LNCAP (cell line): Measurements from ENCODE around the gene EFCAB14.

Source experiments
- TF ChIP-seq, protein P1 (sequence below): fragments of 450-650 bp; IDR thresholded peaks from 2 replicates; pipeline ENCODE4 v1.5.1; 2017; ENCODE audit warnings: mild to moderate bottlenecking

The EFCAB14 gene, protein sequence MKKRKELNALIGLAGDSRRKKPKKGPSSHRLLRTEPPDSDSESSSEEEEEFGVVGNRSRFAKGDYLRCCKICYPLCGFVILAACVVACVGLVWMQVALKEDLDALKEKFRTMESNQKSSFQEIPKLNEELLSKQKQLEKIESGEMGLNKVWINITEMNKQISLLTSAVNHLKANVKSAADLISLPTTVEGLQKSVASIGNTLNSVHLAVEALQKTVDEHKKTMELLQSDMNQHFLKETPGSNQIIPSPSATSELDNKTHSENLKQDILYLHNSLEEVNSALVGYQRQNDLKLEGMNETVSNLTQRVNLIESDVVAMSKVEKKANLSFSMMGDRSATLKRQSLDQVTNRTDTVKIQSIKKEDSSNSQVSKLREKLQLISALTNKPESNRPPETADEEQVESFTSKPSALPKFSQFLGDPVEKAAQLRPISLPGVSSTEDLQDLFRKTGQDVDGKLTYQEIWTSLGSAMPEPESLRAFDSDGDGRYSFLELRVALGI

DNA sequence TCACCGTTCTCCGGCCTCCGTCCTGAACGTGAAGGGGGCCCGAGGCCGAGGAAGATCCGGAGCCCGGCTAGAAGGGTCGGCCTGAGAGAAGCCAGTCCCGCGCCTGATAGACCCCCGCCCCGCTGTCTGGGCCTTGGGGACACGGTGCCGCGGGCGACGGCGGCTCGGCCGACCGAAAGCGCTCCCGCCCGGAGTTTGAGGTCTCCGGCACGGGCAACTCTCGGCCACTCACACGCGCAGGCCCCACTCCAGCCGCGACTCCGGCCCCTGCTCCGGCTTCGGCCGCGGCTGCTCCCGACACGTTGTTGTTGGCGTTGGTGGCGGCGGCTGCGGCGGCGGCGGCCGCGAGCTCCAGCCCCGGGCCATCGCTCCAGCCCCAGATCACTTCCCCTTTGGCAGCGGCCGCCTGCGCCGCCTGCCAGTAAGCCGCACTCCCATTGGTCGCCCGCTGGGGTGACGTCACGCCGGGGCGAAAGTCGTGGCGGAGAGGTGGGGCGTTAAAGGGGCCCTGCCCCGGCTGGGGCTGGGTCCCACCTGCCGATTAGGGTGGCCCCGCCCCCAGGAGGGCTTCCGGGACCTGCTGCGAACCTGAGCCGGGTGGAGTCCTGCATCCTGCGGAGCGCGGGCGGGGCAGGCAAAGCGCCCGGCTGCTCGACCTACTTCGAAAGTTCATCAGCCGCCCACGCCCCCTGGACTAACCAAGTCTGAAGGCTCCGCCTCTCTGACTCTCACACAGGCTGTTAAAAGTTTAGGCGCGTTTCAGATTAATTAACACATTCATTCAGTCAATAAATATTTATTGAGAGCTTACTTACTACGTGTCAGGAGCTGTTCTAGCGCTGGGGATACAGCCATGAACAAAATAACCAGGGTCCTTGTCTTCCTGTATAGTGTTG is at the start of gene EFCAB14:
Gene EFCAB14 (minus strand): TSS at position 388 of the 896 bp plus-strand sequence. CDS start 1,027 bp downstream, outside the sequence.
- TF ChIP-seq, protein P1, sequence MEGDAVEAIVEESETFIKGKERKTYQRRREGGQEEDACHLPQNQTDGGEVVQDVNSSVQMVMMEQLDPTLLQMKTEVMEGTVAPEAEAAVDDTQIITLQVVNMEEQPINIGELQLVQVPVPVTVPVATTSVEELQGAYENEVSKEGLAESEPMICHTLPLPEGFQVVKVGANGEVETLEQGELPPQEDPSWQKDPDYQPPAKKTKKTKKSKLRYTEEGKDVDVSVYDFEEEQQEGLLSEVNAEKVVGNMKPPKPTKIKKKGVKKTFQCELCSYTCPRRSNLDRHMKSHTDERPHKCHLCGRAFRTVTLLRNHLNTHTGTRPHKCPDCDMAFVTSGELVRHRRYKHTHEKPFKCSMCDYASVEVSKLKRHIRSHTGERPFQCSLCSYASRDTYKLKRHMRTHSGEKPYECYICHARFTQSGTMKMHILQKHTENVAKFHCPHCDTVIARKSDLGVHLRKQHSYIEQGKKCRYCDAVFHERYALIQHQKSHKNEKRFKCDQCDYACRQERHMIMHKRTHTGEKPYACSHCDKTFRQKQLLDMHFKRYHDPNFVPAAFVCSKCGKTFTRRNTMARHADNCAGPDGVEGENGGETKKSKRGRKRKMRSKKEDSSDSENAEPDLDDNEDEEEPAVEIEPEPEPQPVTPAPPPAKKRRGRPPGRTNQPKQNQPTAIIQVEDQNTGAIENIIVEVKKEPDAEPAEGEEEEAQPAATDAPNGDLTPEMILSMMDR, result no peak

DNA sequence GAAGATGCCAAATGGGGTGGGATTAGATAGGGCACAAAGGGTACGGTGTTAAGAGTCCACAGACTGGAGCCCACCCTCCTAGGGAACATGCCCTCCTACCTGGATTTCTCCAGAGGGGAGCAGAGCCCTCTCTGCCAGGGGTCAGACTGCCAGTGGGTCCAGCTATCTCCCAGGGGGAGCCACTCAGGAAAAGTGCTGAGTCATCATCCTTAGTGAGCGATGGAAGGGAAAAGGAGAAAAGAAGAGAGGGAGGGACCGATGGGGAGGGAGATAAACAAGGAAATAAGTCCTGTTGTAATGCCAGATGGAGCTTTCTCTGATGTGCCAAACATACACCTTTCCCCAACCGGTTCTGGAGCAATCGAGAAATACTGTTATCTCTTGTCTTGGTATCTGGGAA is 49.5 kb upstream of the EFCAB14 start:
- TF ChIP-seq, protein P1, result no peak

DNA sequence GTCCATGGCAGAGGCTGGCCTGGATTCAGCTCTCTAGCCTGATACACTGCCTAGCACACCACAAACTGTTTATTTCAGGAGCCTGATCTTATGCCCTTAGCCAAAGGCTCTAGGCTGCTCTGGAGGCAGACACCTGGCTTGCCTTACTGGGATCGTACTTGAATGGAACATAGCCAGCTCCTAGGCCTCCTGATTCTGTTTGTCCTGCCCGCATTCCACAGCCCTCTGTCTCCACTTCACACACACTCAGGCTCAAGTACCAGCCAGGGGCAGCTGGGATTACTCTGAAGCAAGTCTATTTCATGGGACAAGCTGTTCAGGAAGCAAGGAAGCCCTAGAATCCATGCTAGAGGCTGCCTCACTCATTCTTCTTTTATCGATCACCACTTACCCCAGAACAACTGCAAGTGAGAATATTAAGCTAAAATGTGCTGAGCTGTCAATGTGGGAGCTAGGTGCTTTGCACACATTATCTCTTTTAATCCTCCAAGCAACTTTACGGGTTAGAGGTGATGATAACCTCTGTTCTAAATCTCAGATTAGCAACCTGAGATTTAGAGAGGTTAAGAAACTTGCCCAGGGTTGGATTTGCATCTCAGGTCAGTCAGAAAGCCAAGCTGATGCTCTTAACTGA is 48.9 kb upstream of the EFCAB14 start:
- TF ChIP-seq, protein P1, result no peak

DNA sequence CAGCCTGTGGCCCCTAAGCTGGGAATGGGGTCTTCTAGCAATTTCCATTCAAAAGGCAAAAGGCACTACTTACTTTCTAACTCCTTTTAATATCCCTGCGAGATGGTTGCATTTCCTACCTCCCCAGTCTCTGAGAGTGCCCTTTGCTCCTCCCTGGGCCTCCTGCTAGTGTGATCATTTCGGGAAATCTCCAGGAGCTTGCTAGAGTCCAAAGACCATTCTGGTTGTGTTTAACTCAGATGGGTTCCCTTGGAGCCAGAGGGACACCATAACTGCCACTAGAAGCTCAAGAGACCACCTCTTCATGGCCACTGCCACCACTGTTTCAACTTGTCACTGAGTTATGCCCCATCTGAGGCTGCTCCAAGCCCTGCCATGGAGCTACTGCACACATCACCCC is 45.5 kb upstream of the EFCAB14 start:
- TF ChIP-seq, protein P1, result no peak

DNA sequence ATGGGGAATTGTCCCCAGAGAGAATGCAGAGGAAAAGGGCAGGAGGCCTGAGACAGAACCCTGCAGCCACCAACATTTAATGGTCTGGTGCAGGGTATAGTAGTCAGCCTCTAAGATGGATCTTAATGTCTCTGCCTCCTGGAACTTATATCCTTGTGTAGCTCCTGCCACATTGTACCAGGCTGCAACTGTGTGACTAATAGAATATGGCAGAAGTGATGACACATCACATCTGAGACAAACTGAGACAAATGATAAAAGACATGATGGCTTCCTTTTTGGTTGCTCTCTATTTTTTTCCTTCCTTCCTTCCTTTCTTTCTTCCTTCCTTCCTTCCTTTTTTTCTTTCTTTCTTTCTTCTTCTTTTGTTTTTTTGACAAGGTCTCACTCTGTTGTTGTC is 42.8 kb upstream of the EFCAB14 start:
- TF ChIP-seq, protein P1, result no peak

DNA sequence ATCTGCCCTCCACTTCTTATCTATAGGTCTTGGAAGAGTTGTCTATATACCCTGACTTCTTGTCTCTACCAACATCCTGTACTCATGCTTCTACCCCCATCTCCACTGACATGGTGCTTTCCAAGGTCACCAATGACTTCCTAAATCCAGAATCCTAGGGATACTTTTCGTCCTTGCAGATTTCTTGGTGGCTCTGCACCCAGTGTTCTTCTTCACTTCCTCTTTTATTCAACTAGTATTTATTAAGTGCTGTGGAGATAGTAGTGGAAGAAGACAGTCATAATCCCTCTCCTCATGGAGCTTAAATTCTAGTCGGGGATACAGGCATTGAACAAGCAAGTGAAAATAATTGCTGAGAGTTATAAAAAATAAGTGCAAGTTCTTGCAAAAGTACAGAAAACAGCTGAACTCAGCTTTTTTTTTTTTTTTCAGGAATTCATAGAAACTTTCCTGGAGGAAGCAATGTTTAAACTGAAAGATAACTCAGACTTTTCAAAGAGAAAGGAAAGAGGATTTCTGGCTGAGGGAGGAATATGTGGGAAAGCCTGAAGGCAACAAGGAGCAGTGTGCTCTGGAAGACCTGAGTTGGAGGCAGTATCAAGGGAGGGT is 41.7 kb upstream of the EFCAB14 start:
- TF ChIP-seq, protein P1, result no peak
